ENCODE data around the gene SORBS1.

The SORBS1 gene

GRCh38 chr10:95561177-95561863, at the start of gene SORBS1:
SORBS1 (minus strand) TSS chr10:95561371; CDS start chr10:95441135, 120,236 bp downstream.
- peak; percentile 98 for DNase-seq (ENCODE audit: extremely low spot score)
- no peak for TF ChIP-seq CTCF (IDR thresholded peaks at IDR 0.05; ENCODE audit: control extremely low read depth, extremely low read depth, low read depth, missing control alignments)
- POLR2A ChIA-PET, result no interaction called here
- CTCF ChIA-PET, result interaction anchor here (1.2 to 2.6 kb wide), 5 partner anchors 8 to 187 kb away, joined by 3 to 9 read pairs (median 4); no protein-coding TSS in a partner anchor

GRCh38 chr10:95610727-95611126, 49.6 kb upstream of the SORBS1 start:
- TF ChIP-seq CTCF (IDR thresholded peaks at IDR 0.05; ENCODE audit: control extremely low read depth, extremely low read depth, low read depth, missing control alignments), result no peak
- ChIA-PET CTCF (interaction anchor here (1.1 to 1.8 kb wide), 2 partner anchors 9 to 11 kb away, joined by 3 to 7 read pairs; no protein-coding TSS in a partner anchor), POLR2A (no interaction called here)
- no peak for DNase-seq (ENCODE audit: extremely low spot score)

GRCh38 chr10:95606922-95607321, 45.8 kb upstream of the SORBS1 start:
- ChIA-PET POLR2A (no interaction called here), CTCF (interaction anchor here (1.3 to 11.0 kb wide), 4 partner anchors 9 to 232 kb away, joined by 3 to 170 read pairs (median 52); no protein-coding TSS in a partner anchor)
- no peak for DNase-seq (ENCODE audit: extremely low spot score)
- no peak for TF ChIP-seq CTCF (IDR thresholded peaks at IDR 0.05; ENCODE audit: control extremely low read depth, extremely low read depth, low read depth, missing control alignments)

GRCh38 chr10:95605163-95605562, 44.0 kb upstream of the SORBS1 start:
- no peak for TF ChIP-seq CTCF (IDR thresholded peaks at IDR 0.05; ENCODE audit: control extremely low read depth, extremely low read depth, low read depth, missing control alignments)
- POLR2A ChIA-PET, result no interaction called here
- CTCF ChIA-PET, result interaction anchor here (1.2 to 11.0 kb wide), 8 partner anchors 11 to 359 kb away, joined by 3 to 170 read pairs (median 18); no protein-coding TSS in a partner anchor
- no peak for DNase-seq (ENCODE audit: extremely low spot score)

- ChIA-PET POLR2A (no interaction called here), CTCF (interaction anchor here (1.1 to 11.0 kb wide), 10 partner anchors 9 to 359 kb away, joined by 3 to 170 read pairs (median 9); no protein-coding TSS in a partner anchor)
- no peak for DNase-seq (ENCODE audit: extremely low spot score)
- no peak for TF ChIP-seq CTCF (IDR thresholded peaks at IDR 0.05; ENCODE audit: control extremely low read depth, extremely low read depth, low read depth, missing control alignments)
These were observed 43.5 kb upstream of the SORBS1 start for GRCh38 chr10:95604630-95605029.

- ChIA-PET CTCF (interaction anchor here (1.3 to 11.0 kb wide), 11 partner anchors 8 to 244 kb away, joined by 3 to 170 read pairs (median 9); no protein-coding TSS in a partner anchor), POLR2A (no interaction called here)
- TF ChIP-seq CTCF (IDR thresholded peaks at IDR 0.05; ENCODE audit: control extremely low read depth, extremely low read depth, low read depth, missing control alignments), result no peak
- DNase-seq (ENCODE audit: extremely low spot score), result no peak
These were observed 41.2 kb upstream of the SORBS1 start for GRCh38 chr10:95602382-95602781.
